Neuronal stem cell (in vitro differentiated cells): ENCODE results near the gene LIN7B.

Experiments used
- DNase-seq: peaks from one replicate; pipeline ENCODE4 v3.0.0-alpha.2; 2013; ENCODE audit warnings: low spot score
- H2AFZ ChIP-seq: one replicate; pipeline ENCODE4 v1.6.1; 2013; ENCODE audit warnings: mild to moderate bottlenecking, low read length, inconsistent platforms
- H2AK5ac ChIP-seq: 2 replicates; pipeline ENCODE4 v1.6.1; 2013; ENCODE audit warnings: low read depth, mild to moderate bottlenecking, inconsistent platforms, low read length, moderate library complexity, mixed read lengths
- H2BK120ac ChIP-seq: 2 replicates; pipeline ENCODE4 v1.6.1; 2013; ENCODE audit warnings: low read depth, mild to moderate bottlenecking, inconsistent platforms, low read length, moderate library complexity, mixed read lengths
- H2BK12ac ChIP-seq: one replicate; pipeline ENCODE4 v1.6.1; 2013; ENCODE audit warnings: low read length, inconsistent platforms
- H2BK15ac ChIP-seq: 2 replicates; pipeline ENCODE4 v1.6.1; 2013; ENCODE audit warnings: mild to moderate bottlenecking, low read length, inconsistent platforms, mixed read lengths
- H2BK5ac ChIP-seq: one replicate; pipeline ENCODE4 v1.6.1; 2013; ENCODE audit warnings: inconsistent platforms, mild to moderate bottlenecking, low read length, moderate library complexity
- H3K14ac ChIP-seq: one replicate; pipeline ENCODE4 v1.6.1; 2013; ENCODE audit warnings: low read length, inconsistent platforms
- H3K18ac ChIP-seq: 2 replicates; pipeline ENCODE4 v1.6.1; 2013; ENCODE audit warnings: low read length, inconsistent platforms
- H3K23ac ChIP-seq: 2 replicates; pipeline ENCODE4 v1.6.1; 2013; ENCODE audit warnings: low read depth, mild to moderate bottlenecking, mixed read lengths, low read length, inconsistent platforms; ENCODE audit not compliant: poor library complexity
- H3K27ac ChIP-seq: replicated peaks from 3 replicates; pipeline ENCODE4 v1.5.1; 2013; ENCODE audit warnings: low read length, inconsistent platforms
- H3K27me3 ChIP-seq, 3 experiments: 2 replicates each; pipeline ENCODE4 v1.6.1; 2013; ENCODE audit warnings: low read length in 3 of 3, mild to moderate bottlenecking in 2 of 3, inconsistent platforms in 1 of 3, low read depth in 1 of 3, mixed read lengths in 1 of 3, moderate library complexity in 1 of 3; ENCODE audit not compliant: control insufficient read depth in 3 of 3, insufficient read depth in 3 of 3
- H3K36me3 ChIP-seq, 2 donors: replicated peaks in 1 of 2; 2 replicates each; pipeline ENCODE4 v1.6.1; 2013; ENCODE audit warnings: low read length in 2 of 2; ENCODE audit not compliant: control insufficient read depth in 2 of 2, insufficient read depth in 2 of 2
- H3K4ac ChIP-seq: 2 replicates; pipeline ENCODE4 v1.6.1; 2013; ENCODE audit warnings: inconsistent platforms, mild to moderate bottlenecking, low read length, moderate library complexity
- H3K4me1 ChIP-seq, 2 donors: 1 replicate in 1 of 2; 2 replicates in 1 of 2; pipeline ENCODE4 v1.6.1; 2013; ENCODE audit warnings: low read length in 2 of 2, low read depth in 1 of 2; ENCODE audit not compliant: control insufficient read depth in 2 of 2, insufficient read depth in 1 of 2
- H3K4me2 ChIP-seq: one replicate; pipeline ENCODE4 v1.6.1; 2013; ENCODE audit warnings: mild to moderate bottlenecking, low read length, inconsistent platforms; ENCODE audit not compliant: insufficient read depth, poor library complexity, severe bottlenecking
- H3K4me3 ChIP-seq, 2 donors: 2 replicates each; pipeline ENCODE4 v1.5.1; 2013; ENCODE audit warnings: low read length in 2 of 2, mild to moderate bottlenecking in 2 of 2, inconsistent platforms in 1 of 2, moderate library complexity in 1 of 2
- H3K79me1 ChIP-seq: one replicate; pipeline ENCODE4 v1.6.1; 2013; ENCODE audit warnings: low read depth, mild to moderate bottlenecking, inconsistent platforms, low read length, moderate library complexity
- H3K9ac ChIP-seq: one replicate; pipeline ENCODE4 v1.6.1; 2013; ENCODE audit warnings: mild to moderate bottlenecking, low read depth, low read length, inconsistent platforms; ENCODE audit not compliant: poor library complexity
- H3K9me3 ChIP-seq, 2 donors: replicated peaks in 1 of 2; 2 replicates each; pipeline versions ENCODE3 to v1.6.1; 2013; ENCODE audit warnings: low read length in 2 of 2, mild to moderate bottlenecking in 2 of 2, inconsistent platforms in 1 of 2, low read depth in 1 of 2, mixed read lengths in 1 of 2, moderate library complexity in 1 of 2; ENCODE audit not compliant: control insufficient read depth in 2 of 2, insufficient read depth in 1 of 2
- H4K8ac ChIP-seq: one replicate; pipeline ENCODE4 v1.6.1; 2013; ENCODE audit warnings: low read depth, mild to moderate bottlenecking, inconsistent platforms, low read length, moderate library complexity
- H4K91ac ChIP-seq: one replicate; pipeline ENCODE4 v1.6.1; 2013; ENCODE audit warnings: low read length, low read depth, mild to moderate bottlenecking, inconsistent platforms; ENCODE audit not compliant: poor library complexity
- WGBS, 2 donors: extraction: QIAGEN DNeasy Blood & Tissue Kit; methylation state at CpG; one replicate each; pipeline ENCODE4 v1.1.7; 2013; ENCODE audit warnings: missing lambda C conversion rate in 2 of 2, mixed read lengths in 1 of 2; ENCODE audit not compliant: insufficient read length in 2 of 2, insufficient replicate concordance in 1 of 2; ENCODE audit errors: extremely low coverage in 2 of 2; 5-methylcytosine and 5-hydroxymethylcytosine counted together

The LIN7B gene

GRCh38 chr19:49067554-49067953 is 46.6 kb upstream of the LIN7B start:
- Histone ChIP-seq H3K18ac (peak overlapping the region; percentile 28), H3K4me3 (no peak overlapping the region), H3K36me3 (no peaks in the 10 kb centered on the region), H3K4me1 (peaks cover 9 to 10% of the 10 kb centered on the region in 2 donors), H3K27ac (no peak overlapping the region), H3K14ac (no peak overlapping the region), H3K4ac (no peak overlapping the region), H4K8ac (no peak overlapping the region), H2BK120ac (no peak overlapping the region), H4K91ac (no peak overlapping the region), H3K9ac (peak overlapping the region; percentile 44), H2BK15ac (no peak overlapping the region), H2AK5ac (no peak overlapping the region), H3K23ac (no peak overlapping the region), H3K27me3 (peaks cover 10 to 80% (median 53%) of the 10 kb centered on the region in 3 experiments), H2BK12ac (no peak overlapping the region), H3K79me1 (no peaks in the 10 kb centered on the region), H3K9me3 (peaks cover 12 to 17% of the 10 kb centered on the region in 2 donors), H2BK5ac (no peak overlapping the region), H3K4me2 (no peak overlapping the region), H2AFZ (no peak overlapping the region)
- WGBS, 2 donors, result no CpG with 5 or more reads among the region's 3 CpGs
- DNase-seq, result no peak

GRCh38 chr19:49069026-49069425 is 45.1 kb upstream of the LIN7B start:
- Histone ChIP-seq H3K36me3 (no peaks in the 10 kb centered on the region), H3K4me1 (peaks cover 9 to 10% of the 10 kb centered on the region in 2 donors), H2BK12ac (no peak overlapping the region), H3K4me3 (no peak overlapping the region), H4K91ac (no peak overlapping the region), H3K4ac (no peak overlapping the region), H4K8ac (no peak overlapping the region), H3K14ac (no peak overlapping the region), H3K4me2 (no peak overlapping the region), H3K27me3 (peaks cover 17 to 84% (median 68%) of the 10 kb centered on the region in 3 experiments), H2BK120ac (no peak overlapping the region), H2AK5ac (peak overlapping the region; percentile 20), H3K27ac (no peak overlapping the region), H2BK5ac (no peak overlapping the region), H3K9ac (no peak overlapping the region), H3K23ac (no peak overlapping the region), H3K18ac (no peak overlapping the region), H2BK15ac (no peak overlapping the region), H2AFZ (no peak overlapping the region), H3K79me1 (no peaks in the 10 kb centered on the region), H3K9me3 (peaks cover 12 to 17% of the 10 kb centered on the region in 2 donors)
- no peak for DNase-seq
- WGBS, 2 donors, result no CpG with 5 or more reads among the region's 9 CpGs

GRCh38 chr19:49070416-49070815 is 43.8 kb upstream of the LIN7B start:
- Histone ChIP-seq H3K27ac (no peak overlapping the region), H2AFZ (no peak overlapping the region), H2AK5ac (peak overlapping the region; percentile 30), H4K8ac (no peak overlapping the region), H3K23ac (no peak overlapping the region), H2BK12ac (no peak overlapping the region), H2BK5ac (no peak overlapping the region), H2BK15ac (peak overlapping the region; percentile 12), H2BK120ac (no peak overlapping the region), H3K4me1 (peaks cover 2 to 5% of the 10 kb centered on the region in 2 donors), H3K4ac (no peak overlapping the region), H3K36me3 (no peaks in the 10 kb centered on the region), H3K4me2 (no peak overlapping the region), H3K14ac (peak overlapping the region; percentile 71), H3K4me3 (no peak overlapping the region), H3K79me1 (no peaks in the 10 kb centered on the region), H3K9ac (no peak overlapping the region), H3K27me3 (peaks cover 17 to 79% (median 69%) of the 10 kb centered on the region in 3 experiments), H4K91ac (no peak overlapping the region), H3K9me3 (peaks cover 12 to 17% of the 10 kb centered on the region in 2 donors), H3K18ac (no peak overlapping the region)
- no peak for DNase-seq
- no CpG with 5 or more reads among the region's 21 CpGs for WGBS, 2 donors

GRCh38 chr19:49071860-49072547 is 42.2 kb upstream of the LIN7B start:
- H3K9ac ChIP-seq, result peak overlapping the region; percentile 30
- peaks cover 12 to 17% of the 10 kb centered on the region in 2 donors for H3K9me3 ChIP-seq
- H3K4me2 ChIP-seq, result peak overlapping the region; percentile 11
- DNase-seq, result peak; percentile 48
- no peak overlapping the region for H2BK120ac ChIP-seq
- H4K91ac ChIP-seq, result no peak overlapping the region
- H3K14ac ChIP-seq, result peak overlapping the region; percentile 8
- H2AFZ ChIP-seq, result peak overlapping the region; percentile 79
- peak overlapping the region; percentile 96 for H3K23ac ChIP-seq
- H2AK5ac ChIP-seq, result peak overlapping the region; percentile 90
- peak overlapping the region; percentile 87 for H3K18ac ChIP-seq
- peak overlapping the region in 1 of 2 donors; percentile 0 for H3K4me3 ChIP-seq
- peaks cover 17 to 63% (median 54%) of the 10 kb centered on the region in 3 experiments for H3K27me3 ChIP-seq
- no peaks in the 10 kb centered on the region for H3K4me1 ChIP-seq
- H3K79me1 ChIP-seq, result no peaks in the 10 kb centered on the region
- H2BK15ac ChIP-seq, result no peak overlapping the region
- H3K36me3 ChIP-seq, result no peaks in the 10 kb centered on the region
- H3K4ac ChIP-seq, result no peak overlapping the region
- H2BK12ac ChIP-seq, result no peak overlapping the region
- H3K27ac ChIP-seq, result no peak overlapping the region
- H4K8ac ChIP-seq, result no peak overlapping the region
- no peak overlapping the region for H2BK5ac ChIP-seq
- no CpG with 5 or more reads among the region's 93 CpGs for WGBS, 2 donors
